Thyroid gland (tissue), 4 donors: Measurements from ENCODE around the gene SMO. TPM values are rescaled to one million over a fixed set of nuclear protein-coding genes. Genes with fewer than 3 reads are reported as not detected.
A peak's percentile ranks its signal among the peaks of the same experiment; 100 is the strongest.

Experiments used
- DNase-seq, 2 donors: peaks; one replicate each; pipeline ENCODE4 v3.0.0-alpha.2; 2019
- H3K27ac ChIP-seq, 3 donors: fragments of 200-600 bp; sonication (generic); 1 replicate in 2 of 3; 2 replicates in 1 of 3; pipeline ENCODE4 v1.5.1; 2016 to 2019; ENCODE audit warnings: mild to moderate bottlenecking in 1 of 3, moderate library complexity in 1 of 3
- H3K27me3 ChIP-seq: fragments of 200-600 bp; sonication (generic); one replicate; pipeline ENCODE4 v1.5.1; 2019
- H3K36me3 ChIP-seq, 2 donors: fragments of 200-600 bp; sonication (generic); one replicate each; pipeline ENCODE4 v1.5.1; 2016 to 2019
- H3K4me1 ChIP-seq, 2 donors: fragments of 200-600 bp; sonication (generic); one replicate each; pipeline ENCODE4 v1.5.1; 2017 to 2019
- H3K4me3 ChIP-seq, 3 donors: fragments of 200-600 bp; sonication (generic); replicated peaks in 1 of 3; 1 replicate in 2 of 3; 2 replicates in 1 of 3; pipeline ENCODE4 v1.5.1; 2016; ENCODE audit warnings: mild to moderate bottlenecking in 1 of 3
- H3K9me3 ChIP-seq: fragments of 200-600 bp; sonication (generic); one replicate; pipeline ENCODE4 v1.5.1; 2017
- POLR2A ChIP-seq, 2 donors: fragments of 450-650 bp; IDR thresholded peaks; one replicate each; pipeline ENCODE4 v1.6.1; 2017; ENCODE audit warnings: antibody characterized with exemption in 2 of 2, mild to moderate bottlenecking in 2 of 2, moderate library complexity in 1 of 2
- WGBS, 2 donors: methylation state at CpG; one replicate each; pipeline ENCODE4 v1.1.5; 2017; 5-methylcytosine and 5-hydroxymethylcytosine counted together
- intact Hi-C: fragments of 100-400 bp; cut with DNase I; formaldehyde crosslinking; loops from one replicate; pipeline ENCODE4 v1.15.1; 2023
- total RNA-seq, 4 donors: library from RNA; depleted of rRNA; stranded (reverse); fragments of >200 nt; gene quantifications; one replicate each; pipeline ENCODE4 v1.2.3, GENCODE V29; 2016
- TF ChIP-seq, protein P1 (sequence below), 6 experiments: fragments of 200-600 bp in 3 of 6; fragments of 450-650 bp in 3 of 6; sonication (generic) in 3 of 6; IDR thresholded peaks; one replicate each; pipeline ENCODE4 v1.5.1; 2016 to 2019; ENCODE audit warnings: antibody characterized with exemption in 6 of 6, mild to moderate bottlenecking in 2 of 6, inconsistent platforms in 1 of 6, moderate library complexity in 1 of 6

Gene SMO
- total RNA-seq, 4 donors from 2014 or later: 10.5 to 17.4 (median 14.7) TPM

DNA sequence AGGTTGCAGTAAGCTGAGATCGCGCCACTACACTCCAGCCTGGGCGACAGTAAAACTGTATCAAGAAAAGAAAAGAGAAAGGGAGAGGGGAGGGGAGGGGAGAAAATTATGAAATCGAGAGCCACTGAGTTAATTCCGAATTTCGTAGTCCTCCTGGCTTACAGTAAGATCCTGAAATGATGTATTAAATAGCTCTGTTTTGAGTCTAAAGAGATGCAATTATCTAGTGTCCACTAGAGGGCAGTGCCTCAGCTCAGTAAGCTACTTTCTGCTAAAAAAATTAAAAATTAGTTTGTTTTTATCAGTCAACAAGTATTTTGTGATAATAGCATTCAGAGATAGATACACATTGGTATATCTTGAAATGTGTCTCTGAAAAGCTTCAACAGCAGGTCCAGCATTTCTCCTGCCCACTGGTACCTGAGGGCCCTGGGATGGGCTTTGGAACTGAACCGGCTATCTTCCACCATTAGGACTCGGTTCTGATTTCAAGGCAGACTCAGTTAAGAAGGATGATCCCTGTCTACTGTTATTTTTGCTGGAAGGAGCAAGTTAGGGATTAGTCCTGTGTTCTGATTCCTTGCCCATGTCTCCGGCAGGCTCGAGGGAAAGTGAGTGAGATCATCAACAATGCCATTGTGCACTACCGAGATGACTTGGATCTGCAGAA is 24.4 kb upstream of the SMO start:
- intact Hi-C loops: loop anchor here (5.0 kb wide), 1 partner anchor 48 kb away; no protein-coding TSS in a partner anchor
- Histone ChIP-seq H3K4me3 (no peak overlapping the region), H3K27me3 (no peaks in the 10 kb centered on the region), H3K27ac (no peak overlapping the region), H3K9me3 (no peaks in the 10 kb centered on the region), H3K36me3 (no peaks in the 10 kb centered on the region), H3K4me1 (peaks cover 20 to 23% of the 10 kb centered on the region in 2 donors)
- no peak for TF ChIP-seq POLR2A (IDR thresholded peaks at IDR 0.05)
- TF ChIP-seq, protein P1, sequence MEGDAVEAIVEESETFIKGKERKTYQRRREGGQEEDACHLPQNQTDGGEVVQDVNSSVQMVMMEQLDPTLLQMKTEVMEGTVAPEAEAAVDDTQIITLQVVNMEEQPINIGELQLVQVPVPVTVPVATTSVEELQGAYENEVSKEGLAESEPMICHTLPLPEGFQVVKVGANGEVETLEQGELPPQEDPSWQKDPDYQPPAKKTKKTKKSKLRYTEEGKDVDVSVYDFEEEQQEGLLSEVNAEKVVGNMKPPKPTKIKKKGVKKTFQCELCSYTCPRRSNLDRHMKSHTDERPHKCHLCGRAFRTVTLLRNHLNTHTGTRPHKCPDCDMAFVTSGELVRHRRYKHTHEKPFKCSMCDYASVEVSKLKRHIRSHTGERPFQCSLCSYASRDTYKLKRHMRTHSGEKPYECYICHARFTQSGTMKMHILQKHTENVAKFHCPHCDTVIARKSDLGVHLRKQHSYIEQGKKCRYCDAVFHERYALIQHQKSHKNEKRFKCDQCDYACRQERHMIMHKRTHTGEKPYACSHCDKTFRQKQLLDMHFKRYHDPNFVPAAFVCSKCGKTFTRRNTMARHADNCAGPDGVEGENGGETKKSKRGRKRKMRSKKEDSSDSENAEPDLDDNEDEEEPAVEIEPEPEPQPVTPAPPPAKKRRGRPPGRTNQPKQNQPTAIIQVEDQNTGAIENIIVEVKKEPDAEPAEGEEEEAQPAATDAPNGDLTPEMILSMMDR (IDR thresholded peaks at IDR 0.05): peak; percentile 54 to 83 (median 73)
- WGBS, 2 donors: 60 to 64% methylated on average over 11 of the region's 11 CpGs
- DNase-seq: no peak

DNA sequence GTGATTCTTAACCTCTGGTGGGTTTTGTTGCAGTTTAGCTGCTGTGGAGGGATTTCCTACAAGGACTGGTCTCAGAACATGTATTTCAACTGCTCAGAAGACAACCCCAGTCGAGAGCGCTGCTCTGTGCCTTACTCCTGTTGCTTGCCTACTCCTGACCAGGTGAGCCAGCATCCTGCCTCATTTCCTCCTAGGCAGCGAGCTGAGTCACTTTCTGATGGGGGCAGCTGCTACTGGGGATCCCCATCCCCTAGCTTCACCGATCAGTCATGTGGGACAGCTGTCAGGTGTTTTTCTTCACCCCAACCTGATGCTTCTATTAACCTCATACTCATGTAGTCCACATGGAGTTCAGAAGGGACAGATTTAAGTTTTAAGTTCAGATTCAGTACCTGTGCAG is 21.7 kb upstream of the SMO start:
- DNase-seq: no peak
- 93 to 94% methylated on average over 4 of the region's 4 CpGs for WGBS, 2 donors
- H3K9me3 ChIP-seq: no peaks in the 10 kb centered on the region
- peaks cover 4 to 7% of the 10 kb centered on the region in 2 donors for H3K4me1 ChIP-seq
- intact Hi-C loops: no loop called here
- no peak overlapping the region for H3K4me3 ChIP-seq
- no peak overlapping the region for H3K27ac ChIP-seq
- no peaks in the 10 kb centered on the region for H3K36me3 ChIP-seq
- no peaks in the 10 kb centered on the region for H3K27me3 ChIP-seq
- no peak for TF ChIP-seq POLR2A (IDR thresholded peaks at IDR 0.05)
- TF ChIP-seq, protein P1 (IDR thresholded peaks at IDR 0.05): no peak

DNA sequence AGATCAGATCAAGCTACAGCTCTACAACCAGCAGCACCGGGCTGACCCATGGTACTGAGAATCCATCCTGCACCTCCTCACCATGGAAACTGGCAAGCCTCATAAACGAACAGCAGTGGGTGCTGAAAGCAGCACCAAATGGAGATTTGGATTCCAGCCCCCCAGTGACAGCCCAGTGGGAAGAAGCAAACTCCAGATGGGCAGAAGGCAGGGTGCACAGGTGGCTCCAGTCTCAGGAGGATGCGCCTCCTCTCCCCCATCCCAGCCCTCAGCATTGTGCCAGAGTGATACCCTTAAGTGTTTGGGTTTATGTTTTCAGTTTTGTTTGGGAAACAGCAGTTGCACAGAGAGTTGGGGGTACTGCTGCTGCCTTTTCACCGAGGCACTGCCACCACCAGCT is 20.6 kb upstream of the SMO start:
- no peak overlapping the region for H3K27ac ChIP-seq
- no peaks in the 10 kb centered on the region for H3K9me3 ChIP-seq
- intact Hi-C loops: no loop called here
- TF ChIP-seq, protein P1 (IDR thresholded peaks at IDR 0.05): no peak
- no peak for TF ChIP-seq POLR2A (IDR thresholded peaks at IDR 0.05)
- H3K36me3 ChIP-seq: no peaks in the 10 kb centered on the region
- WGBS, 2 donors: 72 to 85% methylated on average over 4 of the region's 4 CpGs
- H3K4me1 ChIP-seq: peaks cover 4 to 5% of the 10 kb centered on the region in 2 donors
- H3K4me3 ChIP-seq: no peak overlapping the region
- H3K27me3 ChIP-seq: no peaks in the 10 kb centered on the region
- no peak for DNase-seq

DNA sequence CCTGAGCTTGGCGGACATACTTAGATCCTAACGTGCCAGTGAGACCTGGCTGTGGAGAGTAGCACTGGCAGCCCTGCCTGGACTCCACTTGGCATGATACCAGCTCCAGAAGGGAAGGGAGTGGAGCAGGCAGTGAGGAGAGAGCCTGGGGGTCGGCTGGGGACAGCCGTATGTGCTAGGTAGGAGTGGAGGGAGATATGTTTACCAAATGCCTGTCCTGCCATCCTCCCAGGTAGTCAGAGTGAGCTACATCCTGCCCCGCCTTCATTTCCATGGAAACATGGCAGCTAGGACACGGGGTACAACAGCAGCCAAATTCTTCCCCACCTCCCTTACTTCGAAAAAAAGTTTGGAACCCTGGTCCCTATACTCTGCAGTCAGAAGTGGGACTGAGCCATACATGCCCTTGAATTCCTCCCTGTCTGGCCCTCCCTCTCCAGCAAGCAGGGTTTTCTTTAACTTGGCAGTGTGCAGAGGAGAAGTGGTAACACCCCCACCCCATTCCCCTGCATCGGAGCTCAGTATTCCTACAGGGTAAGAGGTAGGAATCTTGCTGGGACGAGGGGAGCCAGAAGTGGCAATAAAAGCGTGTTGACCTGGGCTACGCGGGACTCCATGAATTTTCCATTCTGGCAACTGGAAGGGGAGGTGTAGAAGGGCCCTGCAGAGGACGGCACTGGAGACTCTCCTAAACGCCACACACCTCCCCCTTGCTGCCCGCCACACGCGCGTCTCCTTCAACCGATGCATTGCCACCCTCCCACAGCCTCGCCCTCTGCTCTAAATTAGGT is 20.0 kb upstream of the SMO start:
- peaks cover 4 to 5% of the 10 kb centered on the region in 2 donors for H3K4me1 ChIP-seq
- TF ChIP-seq, protein P1 (IDR thresholded peaks at IDR 0.05): no peak
- no peak for TF ChIP-seq POLR2A (IDR thresholded peaks at IDR 0.05)
- H3K27ac ChIP-seq: peak overlapping the region in 1 of 3 donors; percentile 65
- H3K36me3 ChIP-seq: no peaks in the 10 kb centered on the region
- H3K27me3 ChIP-seq: no peaks in the 10 kb centered on the region
- intact Hi-C loops: no loop called here
- whole genome bisulfite sequencing, 2 donors: 46 to 55% methylated on average over 20 of the region's 20 CpGs
- peak overlapping the region in 1 of 3 donors; percentile 37 for H3K4me3 ChIP-seq
- peak in 1 of 2 donors; percentile 17 for DNase-seq
- no peaks in the 10 kb centered on the region for H3K9me3 ChIP-seq
